ENCODE measurements around the gene ABHD2.

Gene ABHD2

DNA sequence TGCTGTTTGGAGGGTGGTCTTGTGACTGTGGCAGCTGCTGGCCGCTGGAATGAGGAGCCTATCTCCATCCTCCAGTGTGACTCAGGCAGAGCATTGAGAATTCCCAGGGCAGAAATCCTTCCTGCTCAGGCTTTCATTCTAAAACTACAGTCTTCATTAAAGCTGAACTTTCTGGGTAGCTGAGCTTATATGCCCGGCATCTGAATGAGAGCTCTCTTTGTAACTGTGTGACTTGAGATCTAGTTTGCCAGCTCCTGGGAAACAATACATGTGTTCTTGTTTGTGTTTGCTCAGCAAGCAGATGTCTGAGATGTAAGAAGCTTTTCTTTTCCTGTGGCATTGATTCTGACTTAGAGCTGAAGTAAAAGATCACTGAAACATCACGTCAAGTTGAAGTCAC lies 110.7 kb downstream of the ABHD2 start:
- peaks cover 6 to 9% of the 10 kb centered on the region in 2 donors for H3K4me1 ChIP-seq (ENCODE audit: control insufficient read depth in 2 of 2, insufficient read depth in 2 of 2, low read length in 2 of 2)
- H3K36me3 ChIP-seq (ENCODE audit: control insufficient read depth in 2 of 2, insufficient read depth in 2 of 2, low read length in 2 of 2) = peaks cover 16 to 20% of the 10 kb centered on the region in 2 donors
- H3K27ac ChIP-seq (ENCODE audit: low read depth in 2 of 2, low read length in 2 of 2) = no peak overlapping the region

DNA sequence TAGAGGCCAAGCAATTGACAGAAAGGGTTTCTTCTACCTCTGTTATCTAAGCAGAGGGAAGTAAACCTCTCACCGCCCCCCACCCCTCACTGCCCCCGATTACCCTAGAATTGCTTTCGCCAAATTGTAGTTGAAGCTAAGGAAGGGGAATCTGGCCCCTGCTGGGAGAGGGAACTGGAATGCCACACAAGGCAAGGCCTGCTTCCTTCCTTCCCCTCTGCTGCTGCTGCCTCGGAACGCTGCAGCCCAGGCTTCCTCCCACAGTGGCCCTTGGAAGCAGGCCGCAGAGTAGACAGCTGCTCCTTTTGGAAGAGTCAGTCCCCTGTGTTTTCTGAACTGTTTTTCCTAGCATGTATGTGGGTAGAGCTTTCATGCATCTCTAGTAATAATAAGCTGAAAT lies 111.5 kb downstream of the ABHD2 start:
- Histone ChIP-seq H3K4me1 (ENCODE audit: control insufficient read depth in 2 of 2, insufficient read depth in 2 of 2, low read length in 2 of 2) (peaks cover 6 to 9% of the 10 kb centered on the region in 2 donors), H3K4me3 (ENCODE audit: low read length in 2 of 2) (no peak overlapping the region), H3K27me3 (ENCODE audit: control insufficient read depth in 2 of 2, insufficient read depth in 2 of 2, low read length in 2 of 2) (no peaks in the 10 kb centered on the region), H3K36me3 (ENCODE audit: control insufficient read depth in 2 of 2, insufficient read depth in 2 of 2, low read length in 2 of 2) (peaks cover 13 to 18% of the 10 kb centered on the region in 2 donors), H3K9me3 (ENCODE audit: control insufficient read depth in 2 of 2, low read length in 2 of 2) (no peaks in the 10 kb centered on the region), H3K27ac (ENCODE audit: low read depth in 2 of 2, low read length in 2 of 2) (no peak overlapping the region), H3K9ac (ENCODE audit: low read depth in 1 of 2, low read length in 2 of 2) (no peak overlapping the region)

More for the DNA sequence above, 110.7 kb downstream of the ABHD2 start:
- H3K27me3 ChIP-seq (ENCODE audit: control insufficient read depth in 2 of 2, insufficient read depth in 2 of 2, low read length in 2 of 2) = no peaks in the 10 kb centered on the region
- H3K9ac ChIP-seq (ENCODE audit: low read depth in 1 of 2, low read length in 2 of 2) = no peak overlapping the region
- no peaks in the 10 kb centered on the region for H3K9me3 ChIP-seq (ENCODE audit: control insufficient read depth in 2 of 2, low read length in 2 of 2)
- no peak overlapping the region for H3K4me3 ChIP-seq (ENCODE audit: low read length in 2 of 2)

DNA sequence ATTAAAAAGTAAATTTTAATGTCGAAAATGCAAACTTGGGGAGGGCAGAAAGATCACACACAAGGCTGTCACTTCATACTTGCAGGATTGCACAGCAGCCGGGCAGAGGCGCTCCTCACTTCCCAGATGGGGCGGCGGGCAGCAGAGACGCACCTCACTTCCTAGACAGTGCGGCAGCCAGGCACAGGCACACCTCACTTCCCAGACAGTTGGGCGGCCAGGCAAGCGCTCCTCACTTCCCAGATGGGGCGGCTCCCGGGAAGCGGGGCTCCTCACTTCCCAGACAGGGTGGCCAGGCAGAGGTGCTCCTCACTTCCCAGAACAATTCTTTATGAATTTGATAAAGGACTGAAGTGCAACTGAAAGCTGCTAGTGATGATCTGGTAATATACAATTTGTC lies 111.9 kb downstream of the ABHD2 start:
- no peak overlapping the region for H3K9ac ChIP-seq (ENCODE audit: low read depth in 1 of 2, low read length in 2 of 2)
- H3K9me3 ChIP-seq (ENCODE audit: control insufficient read depth in 2 of 2, low read length in 2 of 2) = no peaks in the 10 kb centered on the region
- H3K4me1 ChIP-seq (ENCODE audit: control insufficient read depth in 2 of 2, insufficient read depth in 2 of 2, low read length in 2 of 2) = peaks cover 6 to 9% of the 10 kb centered on the region in 2 donors
- H3K27ac ChIP-seq (ENCODE audit: low read depth in 2 of 2, low read length in 2 of 2) = no peak overlapping the region
- H3K27me3 ChIP-seq (ENCODE audit: control insufficient read depth in 2 of 2, insufficient read depth in 2 of 2, low read length in 2 of 2) = no peaks in the 10 kb centered on the region
- peaks cover 9 to 14% of the 10 kb centered on the region in 2 donors for H3K36me3 ChIP-seq (ENCODE audit: control insufficient read depth in 2 of 2, insufficient read depth in 2 of 2, low read length in 2 of 2)
- H3K4me3 ChIP-seq (ENCODE audit: low read length in 2 of 2) = no peak overlapping the region

DNA sequence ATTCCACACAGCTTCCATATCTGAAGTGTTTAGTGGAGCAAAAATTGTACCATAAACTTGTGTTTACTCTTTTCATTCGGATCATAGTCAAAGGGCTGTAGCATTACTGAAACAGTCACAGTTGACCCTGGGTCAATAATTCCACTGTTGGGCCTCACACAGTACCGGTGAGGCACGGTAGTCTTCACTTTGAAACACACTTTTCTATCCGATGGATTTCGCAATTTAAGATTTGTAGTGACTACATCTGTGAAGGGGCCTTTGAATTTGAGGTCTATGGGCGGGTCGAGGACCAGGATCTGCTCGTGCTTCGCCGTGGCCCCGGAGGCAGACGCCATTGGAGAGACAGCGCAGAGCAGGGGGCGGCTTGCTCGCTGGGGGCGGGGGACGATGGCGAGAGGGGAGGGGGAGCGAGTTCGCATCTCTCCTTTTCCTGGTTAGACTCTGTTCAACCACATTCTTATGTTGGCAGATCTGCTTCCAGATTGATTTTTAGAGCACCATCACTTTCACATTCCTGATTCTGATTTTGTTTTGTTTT lies 113.3 kb downstream of the ABHD2 start:
- Histone ChIP-seq H3K27me3 (ENCODE audit: control insufficient read depth in 2 of 2, insufficient read depth in 2 of 2, low read length in 2 of 2) (no peaks in the 10 kb centered on the region), H3K9ac (ENCODE audit: low read depth in 1 of 2, low read length in 2 of 2) (no peak overlapping the region), H3K4me1 (ENCODE audit: control insufficient read depth in 2 of 2, insufficient read depth in 2 of 2, low read length in 2 of 2) (peaks cover 6 to 9% of the 10 kb centered on the region in 2 donors), H3K27ac (ENCODE audit: low read depth in 2 of 2, low read length in 2 of 2) (no peak overlapping the region), H3K4me3 (ENCODE audit: low read length in 2 of 2) (no peak overlapping the region), H3K36me3 (ENCODE audit: control insufficient read depth in 2 of 2, insufficient read depth in 2 of 2, low read length in 2 of 2) (peaks cover 0 to 7% of the 10 kb centered on the region in 2 donors), H3K9me3 (ENCODE audit: control insufficient read depth in 2 of 2, low read length in 2 of 2) (no peaks in the 10 kb centered on the region)

DNA sequence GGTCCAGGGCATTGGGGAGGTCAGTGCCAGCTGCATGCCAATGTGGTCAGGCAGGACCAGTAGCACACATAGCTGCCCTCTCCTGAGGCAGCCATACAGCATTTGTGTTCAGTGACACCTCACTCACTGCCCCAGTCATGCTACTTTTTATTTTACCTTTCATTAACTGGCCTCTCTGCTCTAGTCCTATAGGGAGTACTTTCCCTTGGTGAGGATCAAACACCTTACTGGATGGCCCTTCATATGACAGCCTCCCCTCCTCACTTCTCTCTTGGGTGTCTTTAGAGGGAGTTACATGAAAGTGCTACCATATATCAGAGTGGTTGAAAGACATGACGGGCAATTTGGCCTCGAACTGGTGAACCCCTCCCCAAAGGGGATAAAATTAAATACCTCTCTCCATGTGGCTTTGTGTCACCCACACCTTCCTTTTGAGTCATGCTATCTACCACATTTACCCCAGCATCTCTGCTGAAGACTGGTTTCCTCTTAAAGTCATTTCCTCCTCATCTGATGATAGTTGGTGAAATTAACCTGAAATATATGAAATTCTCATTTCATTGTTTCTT lies 115.5 kb downstream of the ABHD2 start:
- H3K27me3 ChIP-seq (ENCODE audit: control insufficient read depth in 2 of 2, insufficient read depth in 2 of 2, low read length in 2 of 2) = no peaks in the 10 kb centered on the region
- no peak overlapping the region for H3K27ac ChIP-seq (ENCODE audit: low read depth in 2 of 2, low read length in 2 of 2)
- peaks cover 0 to 11% of the 10 kb centered on the region in 2 donors for H3K4me1 ChIP-seq (ENCODE audit: control insufficient read depth in 2 of 2, insufficient read depth in 2 of 2, low read length in 2 of 2)
- peaks cover 0 to 5% of the 10 kb centered on the region in 2 donors for H3K36me3 ChIP-seq (ENCODE audit: control insufficient read depth in 2 of 2, insufficient read depth in 2 of 2, low read length in 2 of 2)
- no peaks in the 10 kb centered on the region for H3K9me3 ChIP-seq (ENCODE audit: control insufficient read depth in 2 of 2, low read length in 2 of 2)
- no peak overlapping the region for H3K4me3 ChIP-seq (ENCODE audit: low read length in 2 of 2)
- no peak overlapping the region for H3K9ac ChIP-seq (ENCODE audit: low read depth in 1 of 2, low read length in 2 of 2)

DNA sequence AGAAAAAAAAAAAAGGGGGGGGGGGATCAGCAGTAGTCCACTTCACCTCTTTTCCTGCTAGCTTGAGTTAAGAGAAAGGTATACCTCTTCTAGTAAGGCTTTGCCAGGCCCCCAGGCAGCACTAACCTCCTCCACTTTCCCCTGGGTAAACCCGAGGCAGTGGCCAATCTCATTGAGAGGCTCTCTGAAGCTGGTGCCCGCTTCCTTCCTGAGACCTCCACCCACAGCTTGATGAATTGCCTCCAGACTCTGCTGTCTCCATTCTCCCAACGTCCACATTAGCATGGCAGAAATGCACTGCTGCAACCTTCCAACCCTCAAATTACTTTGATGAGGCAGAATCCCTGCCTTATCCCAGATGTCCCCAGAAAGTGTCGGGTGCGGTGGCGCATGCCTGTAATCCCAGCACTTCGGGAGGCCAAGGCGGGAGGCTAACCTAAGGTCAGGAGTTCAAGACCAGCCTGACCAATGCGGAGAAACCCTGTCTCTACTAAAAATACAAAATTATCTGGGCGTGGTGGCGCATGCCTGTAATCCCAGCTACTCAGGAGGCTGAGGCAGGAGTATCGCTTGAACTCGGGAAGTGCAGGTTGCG lies 117.8 kb downstream of the ABHD2 start:
- Histone ChIP-seq H3K27me3 (ENCODE audit: control insufficient read depth in 2 of 2, insufficient read depth in 2 of 2, low read length in 2 of 2) (no peaks in the 10 kb centered on the region), H3K4me3 (ENCODE audit: low read length in 2 of 2) (no peak overlapping the region), H3K36me3 (ENCODE audit: control insufficient read depth in 2 of 2, insufficient read depth in 2 of 2, low read length in 2 of 2) (no peaks in the 10 kb centered on the region), H3K9me3 (ENCODE audit: control insufficient read depth in 2 of 2, low read length in 2 of 2) (no peaks in the 10 kb centered on the region), H3K27ac (ENCODE audit: low read depth in 2 of 2, low read length in 2 of 2) (no peak overlapping the region), H3K9ac (ENCODE audit: low read depth in 1 of 2, low read length in 2 of 2) (no peak overlapping the region), H3K4me1 (ENCODE audit: control insufficient read depth in 2 of 2, insufficient read depth in 2 of 2, low read length in 2 of 2) (peaks cover 0 to 11% of the 10 kb centered on the region in 2 donors)

DNA sequence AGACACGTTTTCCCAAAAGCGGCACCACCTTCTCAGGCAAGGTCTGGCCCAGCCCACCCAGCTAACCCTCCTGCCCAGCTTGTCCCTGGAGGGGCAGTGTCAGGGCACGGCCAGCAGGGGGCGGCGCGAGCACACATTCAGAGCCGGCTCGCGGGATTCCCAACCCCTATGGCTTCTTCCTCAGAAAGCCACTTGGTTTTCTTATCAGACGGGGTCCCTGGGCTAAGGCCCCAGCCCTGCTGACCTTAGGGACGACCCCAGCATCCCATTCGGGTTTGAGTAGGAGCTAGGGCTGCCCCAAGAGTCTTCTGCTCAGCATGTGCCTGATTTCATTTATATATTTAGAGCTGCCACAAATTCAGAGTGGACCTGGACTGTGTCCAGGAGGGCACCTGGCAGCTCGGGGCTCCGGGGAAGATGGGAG lies 118.7 kb downstream of the ABHD2 start:
- H3K36me3 ChIP-seq (ENCODE audit: control insufficient read depth in 2 of 2, insufficient read depth in 2 of 2, low read length in 2 of 2) = no peaks in the 10 kb centered on the region
- peak overlapping the region; percentile 26 to 27 for H3K9ac ChIP-seq (ENCODE audit: low read depth in 1 of 2, low read length in 2 of 2)
- no peak overlapping the region for H3K27ac ChIP-seq (ENCODE audit: low read depth in 2 of 2, low read length in 2 of 2)
- H3K4me1 ChIP-seq (ENCODE audit: control insufficient read depth in 2 of 2, insufficient read depth in 2 of 2, low read length in 2 of 2) = peaks cover 0 to 11% of the 10 kb centered on the region in 2 donors
- H3K9me3 ChIP-seq (ENCODE audit: control insufficient read depth in 2 of 2, low read length in 2 of 2) = no peaks in the 10 kb centered on the region
- H3K27me3 ChIP-seq (ENCODE audit: control insufficient read depth in 2 of 2, insufficient read depth in 2 of 2, low read length in 2 of 2) = no peaks in the 10 kb centered on the region
- H3K4me3 ChIP-seq (ENCODE audit: low read length in 2 of 2) = peak overlapping the region; percentile 7 to 55

DNA sequence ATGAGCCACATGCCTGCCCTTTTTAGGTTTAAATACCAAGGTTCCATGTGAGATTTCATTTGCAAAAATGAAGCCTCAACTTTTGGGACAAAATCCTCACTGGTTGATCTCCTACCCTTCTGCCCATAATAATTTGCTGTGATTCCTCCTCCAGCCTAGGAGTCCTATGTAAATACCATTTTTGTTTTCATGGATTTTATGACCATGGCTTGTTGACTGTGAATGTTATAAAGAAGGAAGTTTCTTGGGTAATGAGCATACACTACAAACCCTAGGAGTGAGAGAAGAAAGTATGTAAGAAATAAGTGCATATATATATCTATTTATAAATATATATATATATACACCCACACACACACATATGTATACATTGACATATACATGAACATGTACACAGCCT lies 120.0 kb downstream of the ABHD2 start:
- Histone ChIP-seq H3K4me3 (ENCODE audit: low read length in 2 of 2) (no peak overlapping the region), H3K9me3 (ENCODE audit: control insufficient read depth in 2 of 2, low read length in 2 of 2) (no peaks in the 10 kb centered on the region), H3K4me1 (ENCODE audit: control insufficient read depth in 2 of 2, insufficient read depth in 2 of 2, low read length in 2 of 2) (peaks cover 0 to 11% of the 10 kb centered on the region in 2 donors), H3K27me3 (ENCODE audit: control insufficient read depth in 2 of 2, insufficient read depth in 2 of 2, low read length in 2 of 2) (no peaks in the 10 kb centered on the region), H3K9ac (ENCODE audit: low read depth in 1 of 2, low read length in 2 of 2) (no peak overlapping the region), H3K27ac (ENCODE audit: low read depth in 2 of 2, low read length in 2 of 2) (no peak overlapping the region), H3K36me3 (ENCODE audit: control insufficient read depth in 2 of 2, insufficient read depth in 2 of 2, low read length in 2 of 2) (no peaks in the 10 kb centered on the region)

DNA sequence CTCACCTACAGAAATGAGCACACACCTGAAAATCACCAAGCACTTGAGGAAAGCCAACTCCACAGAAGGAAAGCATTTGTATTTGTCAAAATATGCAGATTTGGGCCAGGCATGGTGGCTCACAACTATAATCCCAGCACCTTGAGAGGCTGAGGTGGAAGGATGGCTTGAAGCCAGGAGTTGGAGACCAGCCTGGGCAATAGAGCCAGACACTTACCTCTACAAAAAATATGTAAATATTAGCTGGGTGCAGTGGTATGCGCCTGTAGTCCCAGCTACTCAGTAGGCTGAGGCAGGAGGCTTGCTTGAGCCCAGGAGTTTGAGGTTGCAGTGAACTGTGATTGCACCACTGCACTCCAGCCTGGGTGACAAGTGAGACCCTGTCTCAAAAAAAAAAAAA lies 120.8 kb downstream of the ABHD2 start:
- Histone ChIP-seq H3K9me3 (ENCODE audit: control insufficient read depth in 2 of 2, low read length in 2 of 2) (no peaks in the 10 kb centered on the region), H3K4me3 (ENCODE audit: low read length in 2 of 2) (no peak overlapping the region), H3K36me3 (ENCODE audit: control insufficient read depth in 2 of 2, insufficient read depth in 2 of 2, low read length in 2 of 2) (no peaks in the 10 kb centered on the region), H3K4me1 (ENCODE audit: control insufficient read depth in 2 of 2, insufficient read depth in 2 of 2, low read length in 2 of 2) (peaks cover 0 to 11% of the 10 kb centered on the region in 2 donors), H3K9ac (ENCODE audit: low read depth in 1 of 2, low read length in 2 of 2) (no peak overlapping the region), H3K27me3 (ENCODE audit: control insufficient read depth in 2 of 2, insufficient read depth in 2 of 2, low read length in 2 of 2) (no peaks in the 10 kb centered on the region), H3K27ac (ENCODE audit: low read depth in 2 of 2, low read length in 2 of 2) (no peak overlapping the region)

DNA sequence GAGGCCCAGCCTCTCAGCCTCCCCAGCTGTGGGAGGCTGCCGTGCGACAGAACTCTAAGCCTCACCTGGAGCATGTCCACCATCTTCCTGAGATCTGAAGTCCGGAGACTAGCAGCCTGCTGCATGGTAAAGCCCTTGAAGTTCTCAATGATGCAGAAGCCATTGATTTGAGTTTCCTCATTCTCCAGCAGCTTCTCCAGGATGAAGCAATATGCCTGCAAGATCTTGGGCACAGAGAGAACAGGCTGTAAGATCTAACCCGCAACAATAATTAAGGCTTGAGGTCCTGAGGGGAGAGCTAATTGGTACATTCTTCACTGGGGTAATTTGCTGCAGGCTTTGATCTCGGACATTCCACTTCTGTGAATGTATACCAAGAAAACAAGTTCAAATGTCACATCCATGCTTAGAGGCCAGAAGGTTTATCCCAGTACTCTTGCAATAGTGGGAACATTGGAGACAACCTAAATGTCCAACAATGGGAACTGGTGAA lies 123.5 kb downstream of the ABHD2 start:
- H3K4me3 ChIP-seq (ENCODE audit: low read length in 2 of 2) = no peak overlapping the region
- no peak overlapping the region for H3K9ac ChIP-seq (ENCODE audit: low read depth in 1 of 2, low read length in 2 of 2)
- H3K27ac ChIP-seq (ENCODE audit: low read depth in 2 of 2, low read length in 2 of 2) = no peak overlapping the region
- no peaks in the 10 kb centered on the region for H3K9me3 ChIP-seq (ENCODE audit: control insufficient read depth in 2 of 2, low read length in 2 of 2)
- no peaks in the 10 kb centered on the region for H3K36me3 ChIP-seq (ENCODE audit: control insufficient read depth in 2 of 2, insufficient read depth in 2 of 2, low read length in 2 of 2)
- H3K4me1 ChIP-seq (ENCODE audit: control insufficient read depth in 2 of 2, insufficient read depth in 2 of 2, low read length in 2 of 2) = peaks cover 0 to 11% of the 10 kb centered on the region in 2 donors
- no peaks in the 10 kb centered on the region for H3K27me3 ChIP-seq (ENCODE audit: control insufficient read depth in 2 of 2, insufficient read depth in 2 of 2, low read length in 2 of 2)
